ENCODE data around the gene RHBDD2.
"Not testable (repeated sequence)": the region's sequence is repeated elsewhere in the genome, so short reads cannot be mapped to it uniquely, and the experiment has no call there.

The RHBDD2 gene

DNA sequence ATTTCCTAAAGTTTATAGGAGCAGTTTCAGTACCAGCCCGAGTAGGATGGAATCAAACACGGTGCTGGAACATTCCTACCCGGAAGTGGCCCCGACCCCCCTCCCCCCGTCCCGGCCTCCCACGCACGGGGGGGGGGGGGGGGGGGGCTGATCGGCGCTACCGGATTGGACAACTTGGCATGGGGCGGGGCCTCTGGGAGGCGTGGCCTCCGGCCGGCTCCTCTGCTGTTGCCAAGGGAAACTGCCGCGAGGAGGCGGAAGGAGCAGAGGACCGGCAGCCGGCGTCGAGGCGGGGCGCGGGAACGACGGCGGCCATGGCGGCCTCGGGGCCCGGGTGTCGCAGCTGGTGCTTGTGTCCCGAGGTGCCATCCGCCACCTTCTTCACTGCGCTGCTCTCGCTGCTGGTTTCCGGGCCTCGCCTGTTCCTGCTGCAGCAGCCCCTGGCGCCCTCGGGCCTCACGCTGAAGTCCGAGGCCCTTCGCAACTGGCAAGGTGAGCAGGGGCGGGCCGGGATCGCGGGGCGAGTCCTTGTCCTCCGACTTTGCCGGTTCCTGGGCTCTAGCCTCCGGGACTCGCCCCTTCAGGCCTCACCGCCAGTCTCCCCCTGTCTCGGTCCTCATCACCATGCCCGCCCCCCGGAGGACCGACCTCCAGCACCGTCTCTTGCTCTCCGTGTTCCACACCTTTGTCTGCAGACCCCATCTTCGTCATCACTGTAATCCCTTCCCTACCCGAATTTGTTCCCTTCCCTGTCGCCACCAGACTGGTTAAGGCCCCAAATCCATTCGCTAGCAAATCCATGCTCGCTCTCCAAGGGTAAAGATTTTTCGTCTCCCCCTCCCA, at the start of gene RHBDD2:
RHBDD2 (plus strand) TSS at position 266 of the 843 bp plus-strand sequence; CDS start at position 315, 49 bp downstream.
- DNase-seq (ENCODE audit: low read depth), result peak; percentile 96

DNA sequence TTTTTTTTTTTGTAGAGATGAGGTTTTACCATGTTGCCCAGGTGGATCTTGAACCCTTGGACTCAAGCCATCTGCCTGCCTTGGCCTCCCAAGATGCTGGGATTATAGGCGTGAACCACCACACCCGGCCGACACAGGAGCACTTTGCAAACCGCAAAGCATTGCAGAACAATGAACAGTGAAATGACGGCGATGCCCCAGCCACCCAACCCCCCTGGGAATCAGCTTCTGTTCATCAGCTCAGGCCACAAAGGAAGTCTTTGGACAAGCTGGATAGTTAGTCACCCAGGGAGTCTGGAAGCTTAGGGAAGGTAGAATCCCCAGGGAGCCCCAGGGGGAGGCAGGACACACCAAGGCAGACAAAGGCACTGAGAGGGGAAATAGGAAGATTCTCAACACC, 49.2 kb upstream of the RHBDD2 start:
- DNase-seq (ENCODE audit: low read depth), result not testable (repeated sequence)

DNA sequence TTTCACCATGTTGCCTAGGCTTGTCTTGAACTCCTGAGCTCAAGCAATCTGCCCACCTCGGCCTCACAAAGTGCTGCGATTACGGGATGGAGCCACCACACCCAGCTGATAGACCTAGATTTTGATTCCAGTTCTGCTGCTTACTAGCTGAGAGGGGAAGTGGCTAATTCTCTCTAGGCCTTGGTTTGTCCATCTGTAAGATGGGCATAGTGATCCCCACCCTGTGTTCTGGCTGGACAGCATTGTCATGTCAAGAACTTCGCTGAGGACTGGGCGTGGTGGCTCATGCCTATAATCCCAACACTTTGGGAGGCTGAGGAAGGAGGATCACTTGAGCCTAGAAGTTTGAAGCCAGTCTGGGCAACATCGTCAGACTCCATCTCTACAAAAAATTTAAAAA, 47.9 kb upstream of the RHBDD2 start:
- DNase-seq (ENCODE audit: low read depth), result no peak

DNA sequence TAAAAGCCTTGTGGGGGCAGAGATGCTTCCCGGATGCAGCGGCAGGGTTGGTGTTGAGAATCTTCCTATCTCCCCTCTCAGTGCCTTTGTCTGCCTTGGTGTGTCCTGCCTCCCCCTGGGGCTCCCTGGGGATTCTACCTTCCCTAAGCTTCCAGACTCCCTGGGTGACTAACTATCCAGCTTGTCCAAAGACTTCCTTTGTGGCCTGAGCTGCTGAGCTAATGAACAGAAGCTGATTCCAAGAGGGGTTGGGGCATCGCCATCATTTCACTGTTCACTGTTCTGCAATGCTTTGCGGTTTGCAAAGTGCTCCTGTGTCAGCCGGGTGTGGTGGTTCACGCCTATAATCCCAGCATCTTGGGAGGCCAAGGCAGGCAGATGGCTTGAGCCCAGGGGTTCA, 45.2 kb upstream of the RHBDD2 start:
- DNase-seq (ENCODE audit: low read depth), result not testable (repeated sequence)

DNA sequence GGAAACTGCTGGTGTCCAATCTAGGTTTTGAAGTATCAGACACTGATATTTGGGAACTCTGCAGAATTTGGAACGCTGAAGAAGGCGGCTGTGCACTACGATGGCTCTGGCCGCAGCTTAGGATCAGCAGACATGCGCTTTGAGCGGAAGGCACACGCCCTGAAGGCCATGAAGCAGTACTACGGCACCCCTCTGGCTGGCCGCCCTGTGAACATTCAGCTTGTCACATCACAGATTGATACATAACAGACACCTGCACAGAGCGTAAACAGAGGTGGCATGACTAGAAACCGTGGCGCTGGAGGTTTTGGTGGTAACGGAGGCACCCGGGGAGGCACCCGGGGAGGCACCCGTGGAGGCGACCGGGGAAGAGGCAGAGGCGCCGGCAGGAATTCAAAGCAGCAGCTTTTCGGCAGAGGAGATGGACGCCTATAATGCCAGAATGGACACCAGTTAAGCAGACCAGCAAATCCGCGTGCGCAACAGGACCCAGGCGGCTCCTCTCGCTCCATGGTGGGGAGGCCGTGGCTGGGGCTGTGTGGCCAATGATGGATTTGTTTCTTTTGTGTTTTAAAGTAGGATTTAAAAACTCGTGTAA, 43.0 kb upstream of the RHBDD2 start:
- no peak for DNase-seq (ENCODE audit: low read depth)

DNA sequence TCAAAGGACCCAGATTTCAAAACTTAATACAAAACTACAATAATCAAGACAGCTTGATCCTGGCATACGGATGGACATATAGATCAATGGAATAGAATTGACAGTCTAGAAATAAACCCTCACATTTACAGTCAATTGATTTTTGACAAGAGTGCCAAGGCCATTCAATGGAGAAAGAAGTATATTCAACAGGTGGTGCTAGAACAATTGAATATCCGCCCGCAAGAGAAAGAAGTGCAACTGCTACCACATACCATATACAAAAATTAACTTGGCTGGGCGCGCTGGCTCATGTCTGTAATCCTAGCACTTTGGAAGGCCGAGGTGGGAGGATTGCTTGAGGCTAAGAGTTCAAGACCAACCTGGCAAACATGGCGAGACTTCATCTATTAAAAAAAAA, 42.0 kb upstream of the RHBDD2 start:
- DNase-seq (ENCODE audit: low read depth), result no peak

DNA sequence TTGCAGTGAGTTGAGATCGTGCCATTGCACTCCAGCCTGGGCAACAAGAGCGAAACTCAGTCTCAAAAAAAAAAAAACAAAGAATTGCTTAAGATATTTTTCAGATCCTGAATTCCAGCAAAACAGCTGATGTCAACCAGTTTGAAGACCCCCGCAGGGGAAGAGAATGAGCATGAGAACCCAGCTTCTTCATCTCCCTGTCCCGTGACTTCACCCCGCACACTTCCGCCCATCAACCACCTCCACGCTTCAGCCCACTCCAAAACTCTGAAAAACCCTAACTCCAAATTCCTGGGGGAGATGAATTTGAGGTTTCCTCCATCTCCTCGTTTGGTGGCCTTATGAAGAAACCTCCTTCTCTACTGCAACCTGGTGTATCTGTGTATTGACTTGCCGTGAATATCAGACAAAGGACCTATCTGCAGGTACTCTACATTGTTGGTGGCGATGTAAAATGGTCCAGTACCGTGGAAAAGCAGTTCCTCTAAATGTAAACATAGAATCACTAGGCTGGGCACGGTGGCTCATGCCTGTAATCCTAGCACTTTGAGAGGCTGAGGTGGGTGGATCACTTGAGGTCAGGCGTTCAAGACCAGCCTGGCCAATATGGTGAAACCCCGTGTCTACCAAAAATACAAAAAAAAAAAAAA, 40.4 kb upstream of the RHBDD2 start:
- DNase-seq (ENCODE audit: low read depth), result not testable (repeated sequence)

DNA sequence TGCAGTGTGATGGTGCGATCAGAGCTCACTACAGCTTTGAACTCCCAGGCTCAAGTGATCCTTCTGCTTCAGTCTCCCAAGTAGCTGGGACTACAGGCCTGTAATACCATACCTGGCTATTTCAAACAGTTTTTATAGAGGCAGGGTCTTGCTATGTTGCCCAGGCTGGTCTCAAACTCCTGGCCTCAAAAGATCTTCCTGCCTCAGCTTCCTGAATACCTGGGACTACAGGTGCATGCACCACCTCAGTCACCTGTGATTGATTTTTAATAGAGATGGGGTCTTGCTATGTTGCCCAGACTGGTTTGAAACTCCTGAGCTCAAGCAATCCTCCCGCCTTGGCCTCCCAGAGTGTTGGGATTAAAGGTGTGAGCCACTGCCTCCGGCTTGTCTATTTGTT, 38.8 kb upstream of the RHBDD2 start:
- no peak for DNase-seq (ENCODE audit: low read depth)

DNA sequence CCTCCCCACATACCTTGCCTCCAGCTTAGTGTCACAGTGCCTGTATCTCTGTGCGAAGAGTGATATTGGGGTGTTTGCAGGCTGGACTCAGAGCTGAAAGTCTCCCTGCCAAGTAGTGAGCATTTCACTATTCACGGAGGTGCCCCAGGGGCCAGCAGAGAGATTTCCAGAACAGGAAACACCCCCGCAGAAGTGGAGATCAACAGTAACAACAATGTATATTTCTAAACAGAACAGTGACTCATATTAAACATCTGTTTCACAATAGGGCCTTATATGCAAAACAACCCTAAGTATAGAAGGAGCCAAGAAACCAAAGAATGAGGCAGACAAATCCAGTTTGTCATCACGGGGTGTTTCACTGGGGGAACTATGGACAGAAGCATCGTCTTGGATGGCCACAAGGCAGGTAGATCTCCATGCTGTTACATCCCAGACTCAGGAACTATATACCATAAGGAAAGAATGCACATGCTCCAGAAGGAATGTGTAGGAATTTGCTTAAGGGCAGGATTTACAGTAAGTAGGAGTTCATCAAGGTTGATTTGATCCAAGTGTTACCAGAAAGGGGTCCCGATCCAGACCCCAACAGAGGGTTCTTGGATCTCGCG, 35.9 kb upstream of the RHBDD2 start:
- no peak for DNase-seq (ENCODE audit: low read depth)

DNA sequence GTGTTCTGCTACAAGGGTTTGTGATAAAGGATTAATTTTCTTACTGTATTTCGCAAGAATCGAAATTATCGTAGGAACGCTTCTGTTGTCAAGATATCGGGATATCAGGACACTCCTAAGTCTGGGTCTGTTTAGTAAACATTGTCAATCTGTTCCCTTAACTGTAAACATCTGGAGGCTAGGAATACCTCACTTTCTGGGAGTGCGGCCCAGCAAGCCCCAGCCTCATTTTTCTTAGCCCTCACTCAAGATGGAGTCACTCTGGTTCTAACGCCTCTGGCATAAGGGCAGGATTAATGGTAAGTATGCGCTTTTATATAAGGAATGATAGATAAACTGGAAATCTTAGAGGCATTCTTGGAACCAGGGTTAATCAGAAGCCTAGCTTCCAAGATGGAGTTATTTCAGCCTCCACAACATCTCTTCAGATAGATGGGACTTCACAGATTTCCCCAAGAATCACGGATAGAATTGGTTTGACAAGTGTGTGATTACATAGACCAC, 35.2 kb upstream of the RHBDD2 start:
- DNase-seq (ENCODE audit: low read depth), result no peak

DNA sequence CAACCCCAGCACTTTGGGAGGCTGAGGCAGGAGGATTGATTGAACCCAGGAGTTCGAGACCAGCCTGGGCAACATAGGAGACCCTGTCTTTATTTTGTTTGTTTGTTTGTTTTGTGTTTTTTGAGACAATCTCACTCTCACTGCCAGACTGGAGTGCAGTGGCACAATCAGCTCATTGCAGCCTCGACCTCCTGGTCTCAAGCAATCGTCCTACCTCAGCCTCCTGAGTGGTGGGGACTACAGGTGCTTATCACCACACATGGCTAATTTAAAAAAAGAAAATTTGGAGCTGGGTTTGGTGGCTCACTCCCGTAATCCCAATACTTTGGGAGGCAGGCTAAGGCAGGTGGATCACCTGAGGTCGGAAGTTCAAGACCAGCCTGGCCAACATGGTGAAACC, 34.7 kb upstream of the RHBDD2 start:
- no peak for DNase-seq (ENCODE audit: low read depth)

DNA sequence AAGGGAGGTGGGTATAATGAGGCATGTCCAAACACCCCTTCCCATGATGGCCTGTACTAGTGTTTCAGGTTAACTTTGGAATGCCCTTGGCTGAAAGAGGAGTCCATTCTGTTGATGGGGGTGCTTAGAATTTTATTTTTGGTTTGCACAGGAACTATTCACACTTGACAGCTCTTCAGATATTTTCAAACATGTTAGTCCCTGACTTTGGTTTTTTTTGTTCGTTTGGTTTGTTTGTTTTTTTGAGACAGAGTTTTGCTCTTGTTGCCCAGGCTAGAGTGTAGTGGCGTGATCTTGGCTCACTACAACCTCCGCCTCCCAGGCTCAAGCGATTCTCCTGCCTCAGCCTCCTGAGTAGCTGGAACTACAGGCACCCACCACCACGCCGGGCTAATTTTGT, 33.7 kb upstream of the RHBDD2 start:
- DNase-seq (ENCODE audit: low read depth), result not testable (repeated sequence)

DNA sequence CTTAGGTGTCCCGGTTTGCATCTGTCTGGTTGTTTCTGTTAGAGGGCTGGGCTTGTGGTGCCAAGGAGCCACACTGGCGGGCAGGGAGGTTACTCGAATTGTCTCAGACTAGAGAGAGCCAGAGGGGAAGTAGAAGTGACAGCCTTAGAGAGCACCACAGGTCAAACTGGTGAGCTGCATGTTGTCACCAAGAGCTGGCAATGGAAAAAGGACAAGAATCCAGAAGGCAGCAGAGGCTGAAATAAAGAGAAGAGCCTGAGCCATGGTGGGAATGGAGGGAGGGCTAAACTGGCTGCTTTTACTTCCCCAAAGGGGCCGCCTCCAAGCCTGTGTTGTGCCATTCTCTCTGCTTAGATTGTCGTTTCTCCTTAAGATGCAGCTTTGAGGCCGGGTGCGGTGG, 31.1 kb upstream of the RHBDD2 start:
- DNase-seq (ENCODE audit: low read depth), result no peak

DNA sequence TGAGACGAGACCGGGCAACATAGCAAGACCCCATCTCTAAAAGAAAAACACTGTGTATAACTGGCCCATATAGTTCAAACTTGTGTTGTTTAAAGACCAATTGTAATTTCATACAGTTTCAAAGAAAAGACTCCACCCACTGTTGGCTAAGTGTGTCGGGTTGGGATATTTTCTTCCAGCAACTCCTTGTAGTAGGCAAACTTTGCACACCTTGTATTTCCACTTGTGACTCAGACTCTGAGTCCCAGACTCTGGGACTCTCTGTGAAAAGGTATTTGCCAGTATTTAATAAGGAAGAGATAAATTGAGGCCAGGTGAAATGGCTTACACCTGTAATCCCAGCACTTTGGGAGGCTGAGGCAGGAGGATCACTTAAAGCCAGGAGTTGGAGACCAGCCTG, 29.3 kb upstream of the RHBDD2 start:
- no peak for DNase-seq (ENCODE audit: low read depth)

DNA sequence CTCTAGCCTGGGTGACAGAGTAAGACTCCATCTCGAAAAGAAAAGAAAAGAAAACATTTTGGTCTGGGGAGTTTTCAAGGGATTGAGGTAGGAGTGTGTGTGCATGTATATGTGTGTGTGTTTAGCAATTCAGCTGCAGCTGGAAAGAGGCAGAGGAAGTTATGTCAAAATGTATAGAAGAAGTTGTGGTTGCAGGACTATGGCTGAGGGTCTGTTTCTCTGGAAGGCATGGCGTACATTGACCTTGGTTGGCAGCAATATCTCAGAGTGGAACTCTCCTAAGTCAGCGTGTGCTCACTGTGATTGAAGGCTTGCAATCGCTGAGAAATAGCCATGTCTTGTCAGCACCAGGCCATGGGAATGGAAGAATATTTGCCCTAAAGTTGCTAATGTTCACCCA, 28.6 kb upstream of the RHBDD2 start:
- DNase-seq (ENCODE audit: low read depth), result no peak

DNA sequence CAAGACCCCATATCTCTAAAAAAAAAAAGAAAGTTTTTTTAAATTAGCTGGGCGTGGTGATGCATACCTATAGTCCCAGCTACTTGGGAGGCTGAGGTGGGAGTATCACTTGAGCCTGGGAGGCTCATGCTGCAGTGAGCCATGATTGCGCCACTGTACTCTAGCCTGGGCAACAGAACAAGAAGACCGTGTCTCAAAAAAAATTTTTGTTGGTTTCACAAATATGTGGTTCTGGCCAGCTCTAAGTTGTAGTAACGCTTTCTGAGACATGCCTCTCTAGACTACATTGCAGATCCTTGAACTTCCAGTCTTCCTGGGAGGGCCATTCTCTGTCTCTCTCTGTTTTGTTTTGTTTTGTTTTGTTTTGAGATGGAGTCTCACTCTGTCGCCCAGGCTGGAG, 24.6 kb upstream of the RHBDD2 start:
- DNase-seq (ENCODE audit: low read depth), result no peak

DNA sequence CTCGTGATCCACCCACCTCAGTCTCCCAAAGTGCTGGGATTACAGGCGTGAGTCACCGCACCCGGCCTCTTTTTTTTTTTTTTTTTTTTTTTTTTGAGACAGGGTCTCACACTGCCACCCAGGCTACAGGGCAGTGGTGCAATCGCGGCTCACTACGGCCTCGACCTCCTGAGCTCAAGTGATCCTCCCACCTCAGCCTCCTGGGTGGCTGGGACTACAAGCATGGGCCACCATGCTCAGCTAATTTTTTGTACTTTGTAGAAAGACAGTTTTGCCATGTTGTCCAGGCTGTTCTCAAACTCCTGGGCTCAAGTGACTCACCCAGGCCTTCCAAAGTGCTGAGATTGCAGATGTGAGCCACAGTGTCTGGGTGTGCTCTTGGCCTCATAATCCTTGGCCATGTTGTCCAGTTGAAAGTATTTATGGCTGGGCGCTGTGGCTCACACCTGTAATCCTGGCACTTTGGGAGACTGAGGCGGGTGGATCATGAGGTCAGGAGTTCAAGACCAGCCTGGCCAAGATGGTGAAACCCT, 24.0 kb upstream of the RHBDD2 start:
- DNase-seq (ENCODE audit: low read depth), result not testable (repeated sequence)

DNA sequence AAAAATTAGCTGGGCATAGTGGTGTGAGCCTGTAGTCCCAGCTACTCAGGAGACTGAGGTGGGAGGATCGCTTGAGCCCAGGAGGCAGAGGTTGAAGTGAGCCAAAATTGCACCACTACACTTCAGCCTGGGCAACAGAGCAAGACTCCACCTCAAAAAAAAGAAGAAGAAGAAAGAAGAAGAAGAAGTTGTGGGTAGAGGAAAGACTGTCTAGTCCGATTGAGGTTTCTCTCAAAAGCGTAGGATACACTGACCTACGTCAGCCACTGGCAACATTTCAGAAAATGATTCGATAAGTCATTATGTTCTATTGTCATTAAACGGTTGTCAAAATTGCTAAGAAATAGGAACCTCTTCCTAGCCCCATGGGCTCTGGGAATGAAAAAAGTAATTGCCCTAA, 22.3 kb upstream of the RHBDD2 start:
- no peak for DNase-seq (ENCODE audit: low read depth)

DNA sequence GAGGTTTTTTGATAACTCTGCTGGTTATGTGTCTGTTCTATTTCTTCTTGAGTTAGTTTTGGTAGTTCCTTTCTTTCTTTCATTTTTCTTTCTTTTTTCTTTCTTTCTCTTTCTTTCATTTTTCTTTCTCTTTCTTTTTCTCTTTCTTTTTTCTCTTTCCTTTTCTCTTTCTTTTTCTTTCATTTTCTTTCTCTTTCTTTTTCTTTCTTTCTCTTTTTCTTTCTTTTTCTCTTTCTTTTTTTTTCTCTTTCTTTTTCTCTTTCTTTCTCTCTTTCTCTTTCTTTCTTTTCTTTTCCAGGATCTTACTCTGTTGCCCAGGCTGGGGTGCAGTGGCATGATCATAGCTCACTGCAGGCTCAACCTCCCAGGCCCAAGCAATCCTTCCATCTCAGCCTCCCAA, 20.4 kb upstream of the RHBDD2 start:
- DNase-seq (ENCODE audit: low read depth), result no peak

DNA sequence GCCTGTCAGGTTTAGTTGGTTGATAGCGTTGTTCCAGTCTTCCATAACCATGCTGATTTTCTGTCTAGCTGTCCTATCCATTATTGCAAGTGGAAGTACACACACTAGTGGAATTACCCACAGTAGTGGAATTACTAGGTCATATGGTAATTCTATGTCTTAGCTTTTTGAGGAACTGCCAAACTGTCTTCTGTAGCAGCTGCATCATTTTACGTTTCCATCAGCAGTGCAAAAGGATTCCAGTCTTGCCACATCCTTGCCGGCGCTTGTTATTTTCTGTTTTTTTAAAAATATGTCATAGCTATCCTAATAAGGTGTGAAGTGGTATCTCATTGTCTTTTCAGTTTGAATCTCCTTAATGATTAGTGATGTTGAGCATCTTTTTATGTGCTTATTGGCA, 17.2 kb upstream of the RHBDD2 start:
- no peak for DNase-seq (ENCODE audit: low read depth)

DNA sequence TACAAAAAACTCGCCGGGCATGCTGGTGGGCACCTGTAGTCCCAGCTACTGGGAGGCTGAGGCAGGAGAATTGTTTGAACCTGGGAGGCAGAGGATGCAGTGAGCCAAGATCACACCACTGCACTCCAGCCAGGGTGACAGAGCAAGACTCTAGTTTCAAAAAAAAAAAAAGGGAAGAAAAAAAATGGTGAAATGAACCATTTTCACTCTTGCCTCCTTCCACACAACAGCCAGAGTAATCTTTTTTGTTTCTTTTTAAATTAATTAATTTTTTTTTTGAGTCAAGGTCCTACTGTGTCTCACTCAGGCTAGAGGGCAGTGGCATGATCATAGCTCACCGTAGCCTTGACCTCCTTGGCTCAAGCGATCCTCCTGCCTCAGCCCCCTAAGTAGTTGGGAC, 14.6 kb upstream of the RHBDD2 start:
- not testable (repeated sequence) for DNase-seq (ENCODE audit: low read depth)

DNA sequence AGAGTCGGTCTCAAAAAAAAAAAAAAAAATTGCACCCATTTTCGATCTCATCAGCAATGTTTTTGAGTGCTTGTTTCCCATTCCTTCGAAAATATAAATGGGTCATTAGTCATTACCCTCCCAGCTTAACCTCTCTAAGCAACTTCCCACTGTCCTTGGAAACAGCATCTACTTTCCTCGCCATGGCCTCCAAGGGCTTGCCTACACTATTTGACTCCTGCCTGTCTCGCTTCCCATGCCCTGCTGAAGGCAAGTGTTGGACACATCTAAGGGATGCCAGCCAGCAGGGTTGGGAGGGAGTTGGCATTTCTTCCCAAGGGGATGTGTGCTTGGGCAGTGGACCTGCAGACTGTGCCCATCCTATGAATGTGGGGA, 12.7 kb upstream of the RHBDD2 start:
- DNase-seq (ENCODE audit: low read depth), result no peak

All from stimulated activated CD8-positive, alpha-beta memory T cell treated with anti-CD3 and anti-CD28 coated beads, Interleukin-15, amount 100 ng/mL, for 1 hour (primary cell).